Suppressor macrophage (primary cell): ENCODE results near the gene GPS1.
A peak's percentile ranks its signal among the peaks of the same experiment; 100 is the strongest.

ENCODE experiments used
- DNase-seq, 4 experiments: peaks; one replicate each; pipeline ENCODE4 v3.0.0-alpha.2; 2020 to 2022

GPS1 gene

GRCh38 chr17:82091264-82092066 is 39.8 kb downstream of the GPS1 start:
- no peak for DNase-seq

- no peak for DNase-seq
Measured at GRCh38 chr17:82092094-82092586, 40.4 kb downstream of the GPS1 start.

- no peak for DNase-seq
Measured at GRCh38 chr17:82092628-82092994, 40.9 kb downstream of the GPS1 start.

- no peak for DNase-seq
Measured at GRCh38 chr17:82092995-82093751, 41.5 kb downstream of the GPS1 start.

GRCh38 chr17:82094931-82095776 is 43.5 kb downstream of the GPS1 start:
- no peak for DNase-seq

GRCh38 chr17:82095777-82096708 is 44.3 kb downstream of the GPS1 start:
- no peak for DNase-seq

GRCh38 chr17:82096709-82097183 is 45.0 kb downstream of the GPS1 start:
- DNase-seq = no peak

GRCh38 chr17:82097184-82097918 is 45.7 kb downstream of the GPS1 start:
- peak; percentile 53 to 77 (median 64) for DNase-seq

GRCh38 chr17:82097919-82098168 is 46.1 kb downstream of the GPS1 start:
- no peak for DNase-seq

GRCh38 chr17:82098169-82098938 is 46.7 kb downstream of the GPS1 start, which contains the start of gene FASN:
Gene FASN (minus strand): TSS chr17:82098236. CDS start chr17:82096445, 1,791 bp downstream.
- DNase-seq = peak; percentile 98 to 99 (median 98)

GRCh38 chr17:82098939-82099763 is 47.5 kb downstream of the GPS1 start:
- DNase-seq = peak in 1 of 4 experiments; percentile 5

- no peak for DNase-seq
Measured at GRCh38 chr17:82100502-82101298, 49.0 kb downstream of the GPS1 start.

- no peak for DNase-seq
Measured at GRCh38 chr17:82101301-82101715, 49.6 kb downstream of the GPS1 start.

GRCh38 chr17:82101767-82102679 is 50.3 kb downstream of the GPS1 start:
- DNase-seq = no peak

- no peak for DNase-seq
Measured at GRCh38 chr17:82103553-82104451, 52.1 kb downstream of the GPS1 start.

- no peak for DNase-seq
Measured at GRCh38 chr17:82104797-82105416, 53.2 kb downstream of the GPS1 start.
